ENCODE data around the gene DOCK10.

The DOCK10 gene

GRCh38 chr2:224904381-224904780 is 137.9 kb downstream of the DOCK10 start:
- H3K27ac ChIP-seq (ENCODE audit: low read length) = no peak overlapping the region
- H3K9me3 ChIP-seq (ENCODE audit: insufficient read depth, low read length, severe bottlenecking) = no peaks in the 10 kb centered on the region
- H3K27me3 ChIP-seq (ENCODE audit: insufficient read depth, low read length, poor library complexity) = no peaks in the 10 kb centered on the region
- no peak overlapping the region for H3K4me3 ChIP-seq (ENCODE audit: low read depth in 1 of 2, low read length in 2 of 2)
- H4K20me1 ChIP-seq (ENCODE audit: insufficient read depth, low read length) = no peaks in the 10 kb centered on the region
- no peaks in the 10 kb centered on the region for H3K4me1 ChIP-seq (ENCODE audit: insufficient read depth, low read length)
- no peaks in the 10 kb centered on the region for H3K79me2 ChIP-seq (ENCODE audit: insufficient read depth, low read length)
- no peak overlapping the region for H3K4me2 ChIP-seq (ENCODE audit: insufficient read depth, low read length)
- 0 out of 2 replicates have a peak, but pooled peaks cover 4% of the 10 kb centered on the region for H3K36me3 ChIP-seq (ENCODE audit: insufficient read depth, low read length)
- TF ChIP-seq EZH2 (IDR thresholded peaks at IDR 0.05; ENCODE audit: borderline replicate concordance, low read depth, low read length, severe bottlenecking) = no peak
- TF ChIP-seq, protein P1, sequence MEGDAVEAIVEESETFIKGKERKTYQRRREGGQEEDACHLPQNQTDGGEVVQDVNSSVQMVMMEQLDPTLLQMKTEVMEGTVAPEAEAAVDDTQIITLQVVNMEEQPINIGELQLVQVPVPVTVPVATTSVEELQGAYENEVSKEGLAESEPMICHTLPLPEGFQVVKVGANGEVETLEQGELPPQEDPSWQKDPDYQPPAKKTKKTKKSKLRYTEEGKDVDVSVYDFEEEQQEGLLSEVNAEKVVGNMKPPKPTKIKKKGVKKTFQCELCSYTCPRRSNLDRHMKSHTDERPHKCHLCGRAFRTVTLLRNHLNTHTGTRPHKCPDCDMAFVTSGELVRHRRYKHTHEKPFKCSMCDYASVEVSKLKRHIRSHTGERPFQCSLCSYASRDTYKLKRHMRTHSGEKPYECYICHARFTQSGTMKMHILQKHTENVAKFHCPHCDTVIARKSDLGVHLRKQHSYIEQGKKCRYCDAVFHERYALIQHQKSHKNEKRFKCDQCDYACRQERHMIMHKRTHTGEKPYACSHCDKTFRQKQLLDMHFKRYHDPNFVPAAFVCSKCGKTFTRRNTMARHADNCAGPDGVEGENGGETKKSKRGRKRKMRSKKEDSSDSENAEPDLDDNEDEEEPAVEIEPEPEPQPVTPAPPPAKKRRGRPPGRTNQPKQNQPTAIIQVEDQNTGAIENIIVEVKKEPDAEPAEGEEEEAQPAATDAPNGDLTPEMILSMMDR (IDR thresholded peaks at IDR 0.05; ENCODE audit: borderline replicate concordance, extremely low read depth, low read length, poor library complexity, severe bottlenecking) = no peak
- H3K9ac ChIP-seq (ENCODE audit: low read depth, low read length) = no peak overlapping the region
- no peak overlapping the region for H2AFZ ChIP-seq (ENCODE audit: low read depth, low read length)
- no peak for DNase-seq
- ATAC-seq (ENCODE audit: insufficient read depth, low read depth) = no peak

GRCh38 chr2:224903621-224904020 is 138.6 kb downstream of the DOCK10 start:
- Histone ChIP-seq H4K20me1 (ENCODE audit: insufficient read depth, low read length) (no peaks in the 10 kb centered on the region), H3K79me2 (ENCODE audit: insufficient read depth, low read length) (no peaks in the 10 kb centered on the region), H3K4me2 (ENCODE audit: insufficient read depth, low read length) (no peak overlapping the region), H3K4me3 (ENCODE audit: low read depth in 1 of 2, low read length in 2 of 2) (no peak overlapping the region), H3K9ac (ENCODE audit: low read depth, low read length) (no peak overlapping the region), H3K4me1 (ENCODE audit: insufficient read depth, low read length) (no peaks in the 10 kb centered on the region), H3K9me3 (ENCODE audit: insufficient read depth, low read length, severe bottlenecking) (no peaks in the 10 kb centered on the region), H3K36me3 (ENCODE audit: insufficient read depth, low read length) (0 out of 2 replicates have a peak, but pooled peaks cover 4% of the 10 kb centered on the region), H3K27me3 (ENCODE audit: insufficient read depth, low read length, poor library complexity) (no peaks in the 10 kb centered on the region), H3K27ac (ENCODE audit: low read length) (no peak overlapping the region), H2AFZ (ENCODE audit: low read depth, low read length) (no peak overlapping the region)
- DNase-seq (no peak), ATAC-seq (ENCODE audit: insufficient read depth, low read depth) (no peak)
- TF ChIP-seq, protein P1 (IDR thresholded peaks at IDR 0.05; ENCODE audit: borderline replicate concordance, extremely low read depth, low read length, poor library complexity, severe bottlenecking) = no peak
- no peak for TF ChIP-seq EZH2 (IDR thresholded peaks at IDR 0.05; ENCODE audit: borderline replicate concordance, low read depth, low read length, severe bottlenecking)

DNA sequence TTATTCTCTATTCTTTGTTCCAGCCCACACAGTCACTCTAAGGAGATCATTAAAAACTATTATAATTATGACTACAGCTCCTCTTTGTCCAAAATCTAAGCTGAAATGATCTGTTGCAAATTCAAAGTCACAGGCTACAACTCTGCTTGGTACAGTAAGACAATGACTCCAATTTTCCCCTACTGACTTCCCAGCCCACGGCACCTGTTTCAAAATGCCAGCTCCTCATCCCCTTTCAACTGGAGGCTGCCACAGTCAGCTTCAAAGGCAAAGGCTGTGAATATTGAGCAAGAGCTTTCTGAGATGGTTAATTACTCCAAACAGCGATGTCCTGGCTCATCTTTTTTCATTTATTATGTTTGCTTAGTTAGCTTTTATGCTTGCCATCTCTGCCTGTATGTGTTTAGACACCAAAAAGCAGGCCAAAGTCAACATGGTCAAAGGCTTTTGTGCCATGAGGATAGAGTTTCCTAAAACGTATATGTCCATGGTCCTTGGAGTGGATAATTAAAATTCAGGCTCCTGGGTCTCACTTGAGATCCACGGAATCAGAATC is 141.1 kb downstream of the DOCK10 start:
- Histone ChIP-seq H3K9ac (ENCODE audit: low read depth, low read length) (no peak overlapping the region), H3K9me3 (ENCODE audit: insufficient read depth, low read length, severe bottlenecking) (no peaks in the 10 kb centered on the region), H3K4me1 (ENCODE audit: insufficient read depth, low read length) (no peaks in the 10 kb centered on the region), H3K79me2 (ENCODE audit: insufficient read depth, low read length) (no peaks in the 10 kb centered on the region), H3K4me2 (ENCODE audit: insufficient read depth, low read length) (no peak overlapping the region), H2AFZ (ENCODE audit: low read depth, low read length) (no peak overlapping the region), H3K4me3 (ENCODE audit: low read depth in 1 of 2, low read length in 2 of 2) (no peak overlapping the region), H3K36me3 (ENCODE audit: insufficient read depth, low read length) (no peaks in the 10 kb centered on the region), H4K20me1 (ENCODE audit: insufficient read depth, low read length) (no peaks in the 10 kb centered on the region), H3K27me3 (ENCODE audit: insufficient read depth, low read length, poor library complexity) (no peaks in the 10 kb centered on the region), H3K27ac (ENCODE audit: low read length) (no peak overlapping the region)
- DNase-seq (no peak), ATAC-seq (ENCODE audit: insufficient read depth, low read depth) (no peak)
- no peak for TF ChIP-seq EZH2 (IDR thresholded peaks at IDR 0.05; ENCODE audit: borderline replicate concordance, low read depth, low read length, severe bottlenecking)
- TF ChIP-seq, protein P1 (IDR thresholded peaks at IDR 0.05; ENCODE audit: borderline replicate concordance, extremely low read depth, low read length, poor library complexity, severe bottlenecking) = no peak

All from DND-41 (cell line).